HG03439 (cell line): ENCODE measurements around the gene COL26A1.
"Not testable (repeated sequence)": the region's sequence is repeated elsewhere in the genome, so short reads cannot be mapped to it uniquely, and the experiment has no call there.

Source experiments
- ATAC-seq: cut with Tn5 transposase; IDR thresholded peaks from one replicate; pipeline ENCODE4 v1.9.1; 2021; ENCODE audit warnings: mild to moderate bottlenecking, moderate library complexity; ENCODE audit not compliant: unreplicated experiment

The COL26A1 gene

GRCh38 chr7:101547022-101547915 lies 184.6 kb downstream of the COL26A1 start:
- ATAC-seq: no peak

- no peak for ATAC-seq
Measured at GRCh38 chr7:101547916-101548661, 185.4 kb downstream of the COL26A1 start.

- no peak for ATAC-seq
Measured at GRCh38 chr7:101549734-101550133, 187.1 kb downstream of the COL26A1 start.

GRCh38 chr7:101550641-101551541 lies 188.2 kb downstream of the COL26A1 start:
- ATAC-seq: no peak

GRCh38 chr7:101553018-101553770 lies 190.5 kb downstream of the COL26A1 start:
- no peak for ATAC-seq

GRCh38 chr7:101553771-101554445 lies 191.2 kb downstream of the COL26A1 start:
- no peak for ATAC-seq

- ATAC-seq: no peak
Measured at GRCh38 chr7:101554584-101555268, 192.1 kb downstream of the COL26A1 start.

GRCh38 chr7:101555269-101555920 lies 192.7 kb downstream of the COL26A1 start:
- ATAC-seq: no peak

GRCh38 chr7:101555921-101556275 lies 193.2 kb downstream of the COL26A1 start:
- ATAC-seq: no peak

- no peak for ATAC-seq
Measured at GRCh38 chr7:101556453-101556968, 193.8 kb downstream of the COL26A1 start.

- no peak for ATAC-seq
Measured at GRCh38 chr7:101557421-101557820, 194.7 kb downstream of the COL26A1 start.

- ATAC-seq: no peak
Measured at GRCh38 chr7:101557978-101558741, 195.5 kb downstream of the COL26A1 start.

GRCh38 chr7:101558742-101559325 lies 196.2 kb downstream of the COL26A1 start:
- ATAC-seq: no peak

GRCh38 chr7:101559586-101559985 lies 196.9 kb downstream of the COL26A1 start:
- no peak for ATAC-seq

GRCh38 chr7:101560021-101560420 lies 197.3 kb downstream of the COL26A1 start:
- ATAC-seq: not testable (repeated sequence)

- ATAC-seq: no peak
Measured at GRCh38 chr7:101560856-101561255, 198.2 kb downstream of the COL26A1 start.

- not testable (repeated sequence) for ATAC-seq
Measured at GRCh38 chr7:101561293-101561692, 198.6 kb downstream of the COL26A1 start.
